D721Med (cell line): Measurements from ENCODE around the gene NCAN.
A peak's percentile ranks its signal among the peaks of the same experiment; 100 is the strongest.

ENCODE experiments used
- DNase-seq: peaks from one replicate; pipeline ENCODE4 v3.0.0; 2011; ENCODE audit warnings: low spot score; ENCODE audit not compliant: insufficient read length
- FAIRE-seq: peaks from 2 replicates; lab custom pipeline; 2011; peaks lifted over from hg19 to GRCh38; lab: Jason Lieb, UNC
- CTCF ChIP-seq: IDR thresholded peaks from 2 replicates; pipeline ENCODE4 v1.5.1; 2012; ENCODE audit warnings: mild to moderate bottlenecking, control low read depth; ENCODE audit not compliant: insufficient read depth; ENCODE audit errors: missing control alignments

The NCAN gene

GRCh38 chr19:19224852-19225494 lies 13.2 kb downstream of the NCAN start:
- FAIRE-seq (no peak), DNase-seq (peak; percentile 98)
- TF ChIP-seq CTCF = peak; percentile 67

- TF ChIP-seq CTCF = no peak
- FAIRE-seq = no peak
- DNase-seq = no peak
These were observed 14.4 kb downstream of the NCAN start for GRCh38 chr19:19226204-19226603.

GRCh38 chr19:19226663-19227062 lies 14.9 kb downstream of the NCAN start:
- no peak for DNase-seq
- FAIRE-seq = no peak
- TF ChIP-seq CTCF = no peak

- DNase-seq (no peak), FAIRE-seq (no peak)
These were observed 15.5 kb downstream of the NCAN start for GRCh38 chr19:19227217-19227616.

GRCh38 chr19:19229701-19230100 lies 17.9 kb downstream of the NCAN start:
- FAIRE-seq (no peak), DNase-seq (no peak)
- TF ChIP-seq CTCF = no peak

More at GRCh38 chr19:19227217-19227616, 15.5 kb downstream of the NCAN start:
- no peak for TF ChIP-seq CTCF

- peak; percentile 86 for FAIRE-seq
- TF ChIP-seq CTCF = no peak
- peak; percentile 74 for DNase-seq
These were observed 19.2 kb downstream of the NCAN start for GRCh38 chr19:19230999-19231398.

GRCh38 chr19:19232261-19232721 lies 20.5 kb downstream of the NCAN start:
- no peak for TF ChIP-seq CTCF
- DNase-seq = no peak
- no peak for FAIRE-seq
